Lung (tissue), 12 donors: ENCODE results near the gene SLC1A7. TPM values are rescaled to one million over a fixed set of nuclear protein-coding genes. Genes with fewer than 3 reads are reported as not detected.

Experiments used
- ATAC-seq: fragments of 200-7000 bp; cut with Tn5 transposase; one replicate; pipeline ENCODE4 v1.9.1; 2020; ENCODE audit warnings: moderate number of reproducible peaks; ENCODE audit not compliant: insufficient read depth, low FRiP score
- DNase-seq, 3 donors: peaks; one replicate each; pipeline ENCODE4 v3.0.0-alpha.2; 2013 to 2017
- H3K27ac ChIP-seq, 2 donors: one replicate each; pipeline ENCODE4 v1.5.1; 2013; ENCODE audit warnings: mild to moderate bottlenecking in 2 of 2, moderate library complexity in 2 of 2, control low read depth in 1 of 2, inconsistent platforms in 1 of 2, low read depth in 1 of 2, low read length in 1 of 2
- H3K27me3 ChIP-seq, 3 donors: one replicate each; pipeline ENCODE4 v1.5.1; 2013; ENCODE audit warnings: low read length in 2 of 3; ENCODE audit not compliant: control insufficient read depth in 3 of 3, insufficient read depth in 3 of 3
- H3K36me3 ChIP-seq, 4 donors: one replicate each; pipeline ENCODE4 v1.5.1; 2013; ENCODE audit warnings: low read length in 4 of 4, mild to moderate bottlenecking in 1 of 4, moderate library complexity in 1 of 4; ENCODE audit not compliant: control insufficient read depth in 4 of 4, insufficient read depth in 4 of 4
- H3K4me1 ChIP-seq, 5 donors: one replicate each; pipeline ENCODE4 v1.5.1; 2013; ENCODE audit warnings: low read length in 5 of 5, mild to moderate bottlenecking in 2 of 5, moderate library complexity in 1 of 5; ENCODE audit not compliant: control insufficient read depth in 5 of 5, insufficient read depth in 5 of 5
- H3K4me3 ChIP-seq: one replicate; pipeline ENCODE4 v1.5.1; 2013; ENCODE audit warnings: mild to moderate bottlenecking, control low read depth, moderate library complexity
- H3K9ac ChIP-seq, 2 donors: one replicate each; pipeline ENCODE4 v1.5.1; 2013; ENCODE audit warnings: low read length in 2 of 2, control low read depth in 1 of 2; ENCODE audit not compliant: insufficient read depth in 1 of 2
- H3K9me3 ChIP-seq, 4 donors: one replicate each; pipeline ENCODE4 v1.5.1; 2013; ENCODE audit warnings: low read length in 3 of 4, mild to moderate bottlenecking in 1 of 4, moderate library complexity in 1 of 4; ENCODE audit not compliant: control insufficient read depth in 4 of 4, insufficient read depth in 3 of 4
- CTCF ChIP-seq: IDR thresholded peaks from 2 replicates; pipeline ENCODE4 v1.5.1; 2012; ENCODE audit warnings: mild to moderate bottlenecking; ENCODE audit errors: control extremely low read depth, extremely low read depth
- WGBS, 2 donors: extraction: QIAGEN DNeasy Blood & Tissue Kit; methylation state at CpG; one replicate each; pipeline ENCODE4 v1.1.7; 2013; 5-methylcytosine and 5-hydroxymethylcytosine counted together
- polyA plus RNA-seq, 2 donors: library from polyadenylated mRNA; stranded (reverse); fragments of 200-250 nt; gene quantifications; one replicate each; pipeline ENCODE4 v1.2.1, GENCODE V29; 2013
- total RNA-seq, 2 donors: library from RNA; depleted of rRNA in 1 of 2; stranded (reverse); fragments of >200 nt in 1 of 2; gene quantifications; one replicate each; pipeline ENCODE4 v1.2.1, GENCODE V29; 2014 to 2021
- donor health status: control.
- donor health status: control.
- donor health status: Bipolar disorder and iron deficiency.
- donor health status: healthy.
- donor health status: DM: yes; HTN: yes; CAD: no.

SLC1A7 gene
- total and polyA plus RNA-seq, 4 donors = 0.14 to 0.81 (median 0.38) TPM

GRCh38 chr1:53128401-53128800 lies 14.0 kb downstream of the SLC1A7 start:
- peaks cover 0 to 41% (median 11%) of the 10 kb centered on the region in 5 donors for H3K4me1 ChIP-seq
- H3K4me3 ChIP-seq = no peak overlapping the region
- WGBS, 2 donors = 93 to 99% methylated on average over 4 of the region's 4 CpGs
- DNase-seq (peak in 1 of 3 donors; percentile 3), ATAC-seq (no peak)
- no peak for TF ChIP-seq CTCF
- H3K27ac ChIP-seq = no peak overlapping the region
- no peaks in the 10 kb centered on the region for H3K9me3 ChIP-seq
- H3K36me3 ChIP-seq = no peaks in the 10 kb centered on the region
- no peaks in the 10 kb centered on the region for H3K27me3 ChIP-seq
- H3K9ac ChIP-seq = no peak overlapping the region

GRCh38 chr1:53127546-53127945 lies 14.9 kb downstream of the SLC1A7 start:
- Histone ChIP-seq H3K27ac (no peak overlapping the region), H3K4me3 (no peak overlapping the region), H3K4me1 (peaks cover 0 to 50% (median 15%) of the 10 kb centered on the region in 5 donors), H3K9ac (no peak overlapping the region), H3K9me3 (no peaks in the 10 kb centered on the region), H3K36me3 (no peaks in the 10 kb centered on the region), H3K27me3 (no peaks in the 10 kb centered on the region)
- TF ChIP-seq CTCF = no peak
- WGBS, 2 donors = 93 to 96% methylated on average over 5 of the region's 5 CpGs
- no peak for DNase-seq
- ATAC-seq = no peak

- H3K9me3 ChIP-seq = no peaks in the 10 kb centered on the region
- ATAC-seq = no peak
- H3K4me1 ChIP-seq = peaks cover 0 to 60% (median 18%) of the 10 kb centered on the region in 5 donors
- H3K9ac ChIP-seq = no peak overlapping the region
- no peak for DNase-seq
- no peak for TF ChIP-seq CTCF
- no peak overlapping the region for H3K27ac ChIP-seq
- WGBS, 2 donors = 72 to 84% methylated on average over 1 of the region's 1 CpG
- no peaks in the 10 kb centered on the region for H3K27me3 ChIP-seq
- no peak overlapping the region for H3K4me3 ChIP-seq
- no peaks in the 10 kb centered on the region for H3K36me3 ChIP-seq
Measured at GRCh38 chr1:53126495-53126894, 15.9 kb downstream of the SLC1A7 start.

- Histone ChIP-seq H3K27me3 (no peaks in the 10 kb centered on the region), H3K27ac (no peak overlapping the region), H3K4me3 (no peak overlapping the region), H3K4me1 (peaks cover 0 to 58% (median 19%) of the 10 kb centered on the region in 5 donors), H3K9ac (no peak overlapping the region), H3K36me3 (no peaks in the 10 kb centered on the region), H3K9me3 (no peaks in the 10 kb centered on the region)
- DNase-seq = peak in 2 of 3 donors; percentile 49 to 50
- WGBS, 2 donors = 75 to 81% methylated on average over 10 of the region's 10 CpGs
- no peak for ATAC-seq
- no peak for TF ChIP-seq CTCF
Measured at GRCh38 chr1:53125623-53126360, 16.6 kb downstream of the SLC1A7 start.
